Kidney (tissue), 14 donors: Measurements from ENCODE around the gene RASL11B. TPM values are rescaled to one million over a fixed set of nuclear protein-coding genes. Genes with fewer than 3 reads are reported as not detected.

Source experiments
- DNase-seq, 5 donors: peaks; one replicate each; pipeline ENCODE4 v3.0.0-alpha.2; 2013 to 2020
- FAIRE-seq: peaks from 2 replicates; lab custom pipeline; 2012; peaks lifted over from hg19 to GRCh38; lab: Jason Lieb, UNC
- H3K27ac ChIP-seq, 2 donors: one replicate each; pipeline ENCODE4 v1.7.0; 2013; ENCODE audit warnings: low read depth in 2 of 2, low read length in 2 of 2, inconsistent platforms in 1 of 2
- H3K27me3 ChIP-seq: one replicate; pipeline ENCODE4 v1.7.1; 2013; ENCODE audit warnings: low read length, inconsistent platforms; ENCODE audit not compliant: control insufficient read depth, insufficient read depth
- H3K36me3 ChIP-seq, 3 donors: one replicate each; pipeline versions ENCODE4 v1.7.0 to v1.7.1; 2013; ENCODE audit warnings: low read length in 3 of 3, control low read depth in 1 of 3, inconsistent platforms in 1 of 3; ENCODE audit not compliant: insufficient read depth in 3 of 3, control insufficient read depth in 2 of 3
- H3K4me1 ChIP-seq, 3 donors: one replicate each; pipeline versions ENCODE4 v1.7.0 to v1.7.1; 2013; ENCODE audit warnings: low read length in 3 of 3, inconsistent platforms in 1 of 3, low read depth in 1 of 3; ENCODE audit not compliant: control insufficient read depth in 2 of 3, insufficient read depth in 2 of 3
- H3K4me3 ChIP-seq, 3 donors: one replicate each; pipeline versions ENCODE4 v1.7.0 to v1.8.1; 2013; ENCODE audit warnings: low read length in 3 of 3, control low read depth in 1 of 3, inconsistent platforms in 1 of 3
- H3K9ac ChIP-seq, 3 donors: one replicate each; pipeline versions ENCODE4 v1.7.0 to v1.7.1; 2013; ENCODE audit warnings: low read length in 3 of 3, control low read depth in 1 of 3, inconsistent platforms in 1 of 3
- H3K9me3 ChIP-seq, 3 donors: one replicate each; pipeline versions ENCODE4 v1.7.0 to v1.7.1; 2013; ENCODE audit warnings: low read length in 3 of 3, control low read depth in 1 of 3, inconsistent platforms in 1 of 3; ENCODE audit not compliant: control insufficient read depth in 2 of 3, insufficient read depth in 1 of 3
- intact Hi-C: fragments of 100-400 bp; cut with DNase I; formaldehyde crosslinking; loops from one replicate; pipeline ENCODE4 v1.11.1; 2022
- polyA plus RNA-seq: library from polyadenylated mRNA; stranded (reverse); fragments of 350-450 nt; fragmentation: Illumina TruSeq; extraction: RNeasy Lipid Tissue Mini Kit (QIAGEN cat#74804); gene quantifications from one replicate; pipeline ENCODE4 v1.2.3, GENCODE V29; 2014; ENCODE audit warnings: low read depth, low replicate concordance; ENCODE audit not compliant: insufficient read depth
- total RNA-seq: library from RNA; stranded (reverse); fragmentation: NEBNext Ultra II Directional; extraction: Animal tissue kit (Norgen Biotek cat#: 25700); gene quantifications from one replicate; pipeline ENCODE4 v1.2.1, GENCODE V29; 2021
- TF ChIP-seq, protein P1 (sequence below): IDR thresholded peaks from 3 replicates; pipeline ENCODE4 v1.5.1; 2012; ENCODE audit warnings: mild to moderate bottlenecking, moderate library complexity, borderline replicate concordance; ENCODE audit not compliant: insufficient read depth; ENCODE audit errors: extremely low read depth
- donor health status: control.
- donor health status: control.
- donor health status: control.
- donor health status: control.
- donor health status: control.
- donor health status: DM: yes; HTN: yes; CAD: no.
- donor health status: Normal renal cell carcinoma (clear cell type).

The RASL11B gene
- total and polyA plus RNA-seq, 2 donors from 2014 or later, result 4.3 to 45.9 TPM

DNA sequence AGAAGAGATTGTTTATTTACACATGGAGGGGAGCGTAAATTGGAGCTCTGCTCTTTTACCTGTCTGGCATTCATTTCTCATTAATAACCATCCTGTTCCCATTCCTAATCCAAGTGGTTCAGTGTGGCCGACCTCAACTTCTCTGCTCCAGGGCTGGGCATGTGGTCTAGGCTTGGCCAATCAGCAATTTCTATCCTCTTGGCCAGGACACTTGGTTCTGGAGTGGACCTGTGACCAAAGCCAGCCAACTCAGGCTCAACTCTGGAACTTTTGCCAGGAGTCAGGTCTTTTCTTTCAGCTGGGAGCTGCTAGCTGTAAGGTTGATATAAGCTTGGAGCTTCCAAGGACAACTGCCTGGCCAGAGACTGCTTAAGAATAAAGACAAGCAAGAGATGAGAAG is 15.6 kb upstream of the RASL11B start:
- H3K9ac ChIP-seq, result no peak overlapping the region
- FAIRE-seq (no peak), DNase-seq (peak in 1 of 5 donors; percentile 11)
- no peaks in the 10 kb centered on the region for H3K27me3 ChIP-seq
- no peaks in the 10 kb centered on the region for H3K9me3 ChIP-seq
- intact Hi-C loops, result no loop called here
- H3K36me3 ChIP-seq, result no peaks in the 10 kb centered on the region
- TF ChIP-seq, protein P1, sequence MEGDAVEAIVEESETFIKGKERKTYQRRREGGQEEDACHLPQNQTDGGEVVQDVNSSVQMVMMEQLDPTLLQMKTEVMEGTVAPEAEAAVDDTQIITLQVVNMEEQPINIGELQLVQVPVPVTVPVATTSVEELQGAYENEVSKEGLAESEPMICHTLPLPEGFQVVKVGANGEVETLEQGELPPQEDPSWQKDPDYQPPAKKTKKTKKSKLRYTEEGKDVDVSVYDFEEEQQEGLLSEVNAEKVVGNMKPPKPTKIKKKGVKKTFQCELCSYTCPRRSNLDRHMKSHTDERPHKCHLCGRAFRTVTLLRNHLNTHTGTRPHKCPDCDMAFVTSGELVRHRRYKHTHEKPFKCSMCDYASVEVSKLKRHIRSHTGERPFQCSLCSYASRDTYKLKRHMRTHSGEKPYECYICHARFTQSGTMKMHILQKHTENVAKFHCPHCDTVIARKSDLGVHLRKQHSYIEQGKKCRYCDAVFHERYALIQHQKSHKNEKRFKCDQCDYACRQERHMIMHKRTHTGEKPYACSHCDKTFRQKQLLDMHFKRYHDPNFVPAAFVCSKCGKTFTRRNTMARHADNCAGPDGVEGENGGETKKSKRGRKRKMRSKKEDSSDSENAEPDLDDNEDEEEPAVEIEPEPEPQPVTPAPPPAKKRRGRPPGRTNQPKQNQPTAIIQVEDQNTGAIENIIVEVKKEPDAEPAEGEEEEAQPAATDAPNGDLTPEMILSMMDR, result no peak
- H3K4me3 ChIP-seq, result no peak overlapping the region
- H3K27ac ChIP-seq, result peak overlapping the region in 1 of 2 donors; percentile 0
- peaks cover 0 to 16% (median 3%) of the 10 kb centered on the region in 3 donors for H3K4me1 ChIP-seq

DNA sequence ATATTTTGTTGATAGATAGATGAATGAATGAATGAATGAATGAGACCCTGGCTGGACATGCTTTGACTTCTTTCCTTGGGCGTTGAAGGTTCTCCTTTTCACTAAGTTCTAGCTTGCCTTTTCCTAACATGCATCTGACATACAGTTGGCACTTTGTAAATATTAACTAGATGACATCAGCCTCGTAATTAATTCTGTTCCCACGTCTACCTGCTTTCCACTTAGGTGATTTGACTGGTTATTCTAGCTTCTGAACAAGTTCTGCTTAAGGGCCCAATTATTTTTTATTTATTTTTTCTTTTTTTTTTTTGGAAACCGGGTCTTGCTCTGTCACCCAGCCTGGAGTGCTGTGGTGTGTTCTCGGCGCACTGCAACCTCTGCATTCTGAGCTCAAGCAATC is 13.9 kb upstream of the RASL11B start:
- TF ChIP-seq, protein P1, result no peak

DNA sequence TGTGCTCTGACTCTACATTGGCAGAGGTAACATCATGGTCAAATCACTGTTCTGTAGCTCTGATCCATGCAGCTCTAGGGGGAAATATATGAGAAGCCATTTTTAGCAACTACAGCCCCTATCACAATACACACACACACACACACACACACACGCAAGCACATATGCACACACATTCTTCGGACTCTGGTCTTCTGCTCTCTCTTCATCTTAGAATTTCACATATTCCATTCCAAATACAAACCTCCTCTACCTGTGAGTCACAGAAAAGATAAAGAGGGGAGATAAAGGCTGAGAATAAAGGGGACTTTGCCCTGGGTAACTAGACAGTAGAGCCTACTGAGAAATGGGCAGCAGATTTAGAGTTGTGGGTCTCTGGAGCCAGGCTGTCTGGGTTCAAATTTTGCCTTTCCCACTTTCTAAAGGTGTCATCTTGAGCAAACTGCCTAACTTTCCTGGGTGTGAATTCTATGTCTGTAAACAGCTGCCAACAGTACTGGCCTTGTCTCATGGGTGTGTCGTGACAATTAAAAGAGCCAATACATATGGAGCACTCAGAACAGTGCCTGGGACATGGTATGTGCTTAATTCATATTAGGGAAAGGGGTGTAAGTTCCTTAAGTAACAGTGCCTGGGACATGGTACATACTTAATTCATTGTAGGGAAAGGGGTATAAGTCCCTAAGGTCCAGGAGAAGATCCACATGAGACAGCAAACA is 11.6 kb upstream of the RASL11B start:
- TF ChIP-seq, protein P1, result no peak
- intact Hi-C loops, result loop anchor here (10.0 kb wide), 1 partner anchor 106 kb away; no protein-coding TSS in a partner anchor
- no peak for FAIRE-seq
- Histone ChIP-seq H3K9me3 (no peaks in the 10 kb centered on the region), H3K4me1 (peaks cover 0 to 8% (median 0%) of the 10 kb centered on the region in 3 donors), H3K27me3 (no peaks in the 10 kb centered on the region), H3K4me3 (no peak overlapping the region), H3K36me3 (no peaks in the 10 kb centered on the region), H3K27ac (no peak overlapping the region), H3K9ac (no peak overlapping the region)
- DNase-seq, result no peak

More for the DNA sequence above, 13.9 kb upstream of the RASL11B start:
- peaks cover 0 to 11% (median 0%) of the 10 kb centered on the region in 3 donors for H3K4me1 ChIP-seq
- no peak overlapping the region for H3K4me3 ChIP-seq
- peak overlapping the region; percentile 39 to 45 for H3K27ac ChIP-seq
- H3K36me3 ChIP-seq, result no peaks in the 10 kb centered on the region
- DNase-seq (peak in 2 of 5 donors; percentile 79 to 86), FAIRE-seq (peak; percentile 86)
- intact Hi-C loops, result no loop called here
- H3K27me3 ChIP-seq, result no peaks in the 10 kb centered on the region
- no peak overlapping the region for H3K9ac ChIP-seq
- H3K9me3 ChIP-seq, result no peaks in the 10 kb centered on the region
